ENCODE results near the gene ZGLP1.

ZGLP1 gene

GRCh38 chr19:10271543-10272086 is 38.0 kb downstream of the ZGLP1 start:
- DNase-seq: no peak

- peak; percentile 5 for DNase-seq
These were observed 38.8 kb downstream of the ZGLP1 start, which contains the start of gene ICAM1 for GRCh38 chr19:10270616-10271394. ICAM1 (plus strand) TSS chr19:10271120; CDS start chr19:10271160, 40 bp downstream.

- DNase-seq: no peak
These were observed 39.4 kb downstream of the ZGLP1 start for GRCh38 chr19:10270180-10270615.

GRCh38 chr19:10269333-10270179 is 40.1 kb downstream of the ZGLP1 start:
- DNase-seq: peak; percentile 57

- no peak for DNase-seq
These were observed 41.5 kb downstream of the ZGLP1 start for GRCh38 chr19:10268071-10268470.

- DNase-seq: no peak
These were observed 42.9 kb downstream of the ZGLP1 start for GRCh38 chr19:10266706-10267105.

GRCh38 chr19:10262771-10263170 is 46.8 kb downstream of the ZGLP1 start:
- no peak for DNase-seq

GRCh38 chr19:10260141-10260584 is 49.5 kb downstream of the ZGLP1 start:
- DNase-seq: no peak

- peak; percentile 93 for DNase-seq
These were observed 50.3 kb downstream of the ZGLP1 start for GRCh38 chr19:10259162-10259905.

GRCh38 chr19:10258080-10258710 is 51.4 kb downstream of the ZGLP1 start:
- DNase-seq: no peak

GRCh38 chr19:10256970-10257615 is 52.5 kb downstream of the ZGLP1 start:
- no peak for DNase-seq

GRCh38 chr19:10256551-10256950 is 53.1 kb downstream of the ZGLP1 start:
- DNase-seq: no peak

GRCh38 chr19:10255358-10255757 is 54.3 kb downstream of the ZGLP1 start:
- no peak for DNase-seq
